Adrenal gland (tissue), 12 donors: Measurements from ENCODE around the gene TMEM38A. TPM values are rescaled to one million over a fixed set of nuclear protein-coding genes. Genes with fewer than 3 reads are reported as not detected.

ENCODE experiments used
- DNase-seq, 7 donors: peaks; one replicate each; pipeline ENCODE4 v3.0.0-alpha.2; 2019 to 2020
- H3K27ac ChIP-seq, 5 donors: fragments of 200-600 bp; sonication (generic) in 4 of 5; 1 replicate in 3 of 5; 2 replicates in 2 of 5; pipeline versions ENCODE4 v1.5.1 to v1.8.0; 2016 to 2020; ENCODE audit warnings: mild to moderate bottlenecking in 1 of 5
- H3K27me3 ChIP-seq: fragments of 200-600 bp; 2 replicates; pipeline ENCODE4 v1.8.0; 2021
- H3K36me3 ChIP-seq, 2 donors: fragments of 200-600 bp; replicated peaks in 1 of 2; 1 replicate in 1 of 2; 2 replicates in 1 of 2; pipeline versions ENCODE4 v1.5.1 to v1.8.0; 2018 to 2022
- H3K4me1 ChIP-seq, 2 donors: fragments of 200-600 bp; replicated peaks in 1 of 2; 1 replicate in 1 of 2; 2 replicates in 1 of 2; pipeline versions ENCODE4 v1.5.1 to v1.8.0; 2018 to 2021
- H3K4me3 ChIP-seq, 4 donors: fragments of 200-600 bp; sonication (generic) in 3 of 4; one replicate each; pipeline ENCODE4 v1.5.1; 2016 to 2018
- H3K9me3 ChIP-seq, 3 donors: fragments of 200-600 bp; sonication (generic) in 1 of 3; replicated peaks in 1 of 3; 1 replicate in 2 of 3; 2 replicates in 1 of 3; pipeline versions ENCODE4 v1.5.1 to v1.8.0; 2016 to 2021
- CTCF ChIP-seq, 6 experiments: fragments of 450-650 bp in 4 of 6; fragments of 200-600 bp in 2 of 6; sonication (generic) in 1 of 6; IDR thresholded peaks; 1 replicate in 5 of 6; 2 replicates in 1 of 6; pipeline versions ENCODE4 v1.5.1 to v1.8.0; 2016 to 2021; ENCODE audit warnings: antibody characterized with exemption in 6 of 6, mild to moderate bottlenecking in 2 of 6, moderate library complexity in 1 of 6
- POLR2A ChIP-seq, 2 donors: fragments of 450-650 bp; IDR thresholded peaks; one replicate each; pipeline ENCODE4 v1.6.1; 2017; ENCODE audit warnings: antibody characterized with exemption in 2 of 2, mild to moderate bottlenecking in 2 of 2, moderate library complexity in 1 of 2
- WGBS, 4 donors: extraction: QIAGEN DNeasy Blood & Tissue Kit in 2 of 4; methylation state at CpG; one replicate each; pipeline versions ENCODE4 v1.1.5 to v1.1.7; 2013 to 2017; 5-methylcytosine and 5-hydroxymethylcytosine counted together
- intact Hi-C, 2 donors: fragments of 100-400 bp; cut with DNase I; formaldehyde crosslinking; loops; one replicate each; pipeline versions ENCODE4 v1.14.1 to v1.15.0; 2022 to 2023
- polyA plus RNA-seq, 3 donors: library from polyadenylated mRNA; stranded (reverse); fragments of 200-250 nt in 2 of 3; fragments of 350-450 nt in 1 of 3; fragmentation: Illumina TruSeq in 1 of 3; extraction: RNeasy Lipid Tissue Mini Kit (QIAGEN cat#74804) in 1 of 3; gene quantifications; one replicate each; pipeline ENCODE4 v1.2.3, GENCODE V29; 2013 to 2014
- total RNA-seq, 9 donors: library from RNA; depleted of rRNA in 4 of 9; stranded (reverse); fragments of >200 nt in 4 of 9; fragments of 120-200 nt in 1 of 9; fragmentation: NEBNext Ultra II Directional in 1 of 9; extraction: Animal tissue kit (Norgen Biotek cat#: 25700) in 1 of 9; gene quantifications; one replicate each; pipeline versions ENCODE4 v1.1.0 to v1.2.4, GENCODE V29; 2013 to 2023
- donor health status: healthy with polysubstance abuse.
- donor health status: Bipolar disorder and iron deficiency.
- donor health status: DM: yes; HTN: yes; CAD: no.
- donor health status: DM: no; HTN: no; CAD: no.
- donor health status: DM: no; HTN: no; CAD: no.
- donor health status: DM: yes; HTN: yes; CAD: no.

TMEM38A gene
- total and polyA plus RNA-seq, 12 donors, result 2.2 to 10.4 (median 5.9) TPM

GRCh38 chr19:16679811-16680210, 18.9 kb downstream of the TMEM38A start:
- Histone ChIP-seq H3K9me3 (peaks cover 0 to 4% (median 0%) of the 10 kb centered on the region in 3 donors), H3K27ac (no peak overlapping the region), H3K36me3 (peaks cover 0 to 7% of the 10 kb centered on the region in 2 donors), H3K4me3 (no peak overlapping the region), H3K27me3 (no peaks in the 10 kb centered on the region), H3K4me1 (no peaks in the 10 kb centered on the region)
- 95 to 100% (median 98%) methylated on average over 4 to 11 of the region's 11 CpGs for WGBS, 4 donors
- intact Hi-C loops, result no loop called here
- no peak for TF ChIP-seq CTCF (IDR thresholded peaks at IDR 0.05)
- no peak for TF ChIP-seq POLR2A (IDR thresholded peaks at IDR 0.05)
- DNase-seq, result no peak

GRCh38 chr19:16682539-16682938, 21.6 kb downstream of the TMEM38A start:
- no peak overlapping the region for H3K27ac ChIP-seq
- no peak overlapping the region for H3K4me3 ChIP-seq
- H3K9me3 ChIP-seq, result peaks cover 0 to 4% (median 0%) of the 10 kb centered on the region in 3 donors
- DNase-seq, result no peak
- no peaks in the 10 kb centered on the region for H3K27me3 ChIP-seq
- TF ChIP-seq POLR2A (IDR thresholded peaks at IDR 0.05) (no peak), CTCF (IDR thresholded peaks at IDR 0.05) (no peak)
- no peaks in the 10 kb centered on the region for H3K4me1 ChIP-seq
- 97 to 100% (median 100%) methylated on average over 2 of the region's 2 CpGs for WGBS, 4 donors
- intact Hi-C loops, result no loop called here
- H3K36me3 ChIP-seq, result peaks cover 0 to 7% of the 10 kb centered on the region in 2 donors

GRCh38 chr19:16684216-16684615, 23.3 kb downstream of the TMEM38A start:
- H3K36me3 ChIP-seq, result peaks cover 0 to 7% of the 10 kb centered on the region in 2 donors
- H3K4me1 ChIP-seq, result no peaks in the 10 kb centered on the region
- TF ChIP-seq POLR2A (IDR thresholded peaks at IDR 0.05) (no peak), CTCF (IDR thresholded peaks at IDR 0.05) (no peak)
- peaks cover 0 to 4% (median 0%) of the 10 kb centered on the region in 3 donors for H3K9me3 ChIP-seq
- no peak for DNase-seq
- WGBS, 4 donors, result 88 to 95% (median 94%) methylated on average over 3 of the region's 3 CpGs
- H3K27me3 ChIP-seq, result no peaks in the 10 kb centered on the region
- H3K4me3 ChIP-seq, result no peak overlapping the region
- no peak overlapping the region for H3K27ac ChIP-seq
- intact Hi-C loops, result no loop called here

- no peaks in the 10 kb centered on the region for H3K27me3 ChIP-seq
- intact Hi-C loops, result no loop called here
- no peak overlapping the region for H3K4me3 ChIP-seq
- no peaks in the 10 kb centered on the region for H3K4me1 ChIP-seq
- no peak for TF ChIP-seq CTCF (IDR thresholded peaks at IDR 0.05)
- TF ChIP-seq POLR2A (IDR thresholded peaks at IDR 0.05), result no peak
- no peak overlapping the region for H3K27ac ChIP-seq
- no peaks in the 10 kb centered on the region for H3K9me3 ChIP-seq
- WGBS, 4 donors, result 88 to 92% (median 91%) methylated on average over 12 of the region's 12 CpGs
- no peak for DNase-seq
- no peaks in the 10 kb centered on the region for H3K36me3 ChIP-seq
These were observed 27.1 kb downstream of the TMEM38A start for GRCh38 chr19:16688084-16688483.
